WTC11 (cell line): ENCODE data around the gene SPTB.

Experiments
- ATF1 ChIP-seq: sonication (generic); formaldehyde crosslinking; IDR thresholded peaks from 2 replicates; pipeline ENCODE4 v1.8.1; 2023; ENCODE audit warnings: mild to moderate bottlenecking, moderate library complexity, missing genetic modification reagents
- CTCF ChIP-seq: fragments of 200-600 bp; IDR thresholded peaks from 2 replicates; pipeline ENCODE4 v1.8.0; 2022; ENCODE audit warnings: antibody characterized with exemption
- E2F1 ChIP-seq: sonication (generic); formaldehyde crosslinking; IDR thresholded peaks from 2 replicates; pipeline ENCODE4 v1.8.0; 2022; ENCODE audit warnings: mild to moderate bottlenecking, missing genetic modification reagents
- E2F4 ChIP-seq: sonication (generic); formaldehyde crosslinking; IDR thresholded peaks from 2 replicates; pipeline ENCODE4 v1.8.1; 2022; ENCODE audit warnings: low read depth, mild to moderate bottlenecking, moderate library complexity, missing genetic modification reagents, borderline replicate concordance
- ESRRA ChIP-seq: sonication (generic); formaldehyde crosslinking; IDR thresholded peaks from 2 replicates; pipeline ENCODE4 v1.8.1; 2022; ENCODE audit warnings: mild to moderate bottlenecking, missing genetic modification reagents, borderline replicate concordance
- FOXP4 ChIP-seq: sonication (generic); formaldehyde crosslinking; IDR thresholded peaks from 2 replicates; pipeline ENCODE4 v1.8.0; 2022; ENCODE audit warnings: mild to moderate bottlenecking, missing genetic modification reagents
- HMGXB4 ChIP-seq: sonication (generic); formaldehyde crosslinking; IDR thresholded peaks from 2 replicates; pipeline ENCODE4 v1.8.1; 2023; ENCODE audit warnings: mild to moderate bottlenecking, moderate library complexity, missing genetic modification reagents
- MAX ChIP-seq: sonication (generic); formaldehyde crosslinking; IDR thresholded peaks from 2 replicates; pipeline ENCODE4 v1.8.0; 2022; ENCODE audit warnings: mild to moderate bottlenecking, missing genetic modification reagents
- SMAD4 ChIP-seq: sonication (generic); formaldehyde crosslinking; IDR thresholded peaks from 2 replicates; pipeline ENCODE4 v1.8.0; 2022; ENCODE audit warnings: mild to moderate bottlenecking, missing genetic modification reagents
- TEAD4 ChIP-seq: sonication (generic); formaldehyde crosslinking; IDR thresholded peaks from 2 replicates; pipeline ENCODE4 v1.8.0; 2022; ENCODE audit warnings: mild to moderate bottlenecking, missing genetic modification reagents
- ZNF425 ChIP-seq: fragments of 250-450 bp; sonication (Bioruptor Pico); conservative IDR thresholded peaks from 2 replicates; pipeline ENCODE4 v1.9.0; 2021; ENCODE audit warnings: mild to moderate bottlenecking

- TF ChIP-seq CTCF (no peak), HMGXB4 (CRISPR knock-in tag) (no peak), ATF1 (CRISPR knock-in tag) (no peak), E2F1 (no peak), FOXP4 (CRISPR knock-in tag) (no peak), ZNF425 (CRISPR knock-in tag) (no peak), MAX (CRISPR knock-in tag) (no peak), TEAD4 (CRISPR knock-in tag) (no peak), ESRRA (CRISPR knock-in tag) (no peak), E2F4 (CRISPR knock-in tag) (no peak), SMAD4 (CRISPR knock-in tag) (no peak)
Observed at GRCh38 chr14:64792231-64792630, 87.5 kb downstream of the SPTB start.
